ENCODE measurements around the gene TAS2R1.

- TF ChIP-seq CTCF (conservative IDR thresholded peaks at IDR 0.05; ENCODE audit: low read depth, low read length), result no peak
- TF ChIP-seq EZH2 (IDR thresholded peaks at IDR 0.05; ENCODE audit: low read length, unreplicated experiment), result no peak
- TF ChIP-seq EZH2phosphoT487 (IDR thresholded peaks at IDR 0.05; ENCODE audit: borderline replicate concordance, low read length), result no peak
These were observed 4.4 kb downstream of the TAS2R1 start for GRCh38 chr5:9625731-9626130.
